Spleen (tissue), 7 donors: ENCODE results near the gene CTNND1.

Experiments used
- CTCF ChIP-seq, 11 experiments: fragments of 200-600 bp in 7 of 11; fragments of 450-650 bp in 4 of 11; sonication (generic) in 4 of 11; IDR thresholded peaks in 8 of 11; conservative IDR thresholded peaks in 3 of 11; 1 replicate in 7 of 11; 2 replicates in 4 of 11; pipeline versions ENCODE4 v1.4.0 to v1.8.0; 2016 to 2021; ENCODE audit warnings: antibody characterized with exemption in 11 of 11, inconsistent platforms in 4 of 11, mild to moderate bottlenecking in 1 of 11
- POLR2A ChIP-seq, 3 donors: fragments of 450-650 bp; IDR thresholded peaks; one replicate each; pipeline ENCODE4 v1.5.1; 2017; ENCODE audit warnings: antibody characterized with exemption in 3 of 3, mild to moderate bottlenecking in 1 of 3
- POLR2AphosphoS5 ChIP-seq, 3 donors: sonication (generic); formaldehyde crosslinking; IDR thresholded peaks; one replicate each; pipeline ENCODE4 v1.5.1; 2017; ENCODE audit warnings: antibody characterized with exemption in 3 of 3
- donor health status: DM: no; HTN: no; CAD: no; lungs with moderate emphysema.
- donor health status: DM: no; HTN: no; CAD: no.
- donor health status: DM: no; HTN: no; CAD: no.

DNA sequence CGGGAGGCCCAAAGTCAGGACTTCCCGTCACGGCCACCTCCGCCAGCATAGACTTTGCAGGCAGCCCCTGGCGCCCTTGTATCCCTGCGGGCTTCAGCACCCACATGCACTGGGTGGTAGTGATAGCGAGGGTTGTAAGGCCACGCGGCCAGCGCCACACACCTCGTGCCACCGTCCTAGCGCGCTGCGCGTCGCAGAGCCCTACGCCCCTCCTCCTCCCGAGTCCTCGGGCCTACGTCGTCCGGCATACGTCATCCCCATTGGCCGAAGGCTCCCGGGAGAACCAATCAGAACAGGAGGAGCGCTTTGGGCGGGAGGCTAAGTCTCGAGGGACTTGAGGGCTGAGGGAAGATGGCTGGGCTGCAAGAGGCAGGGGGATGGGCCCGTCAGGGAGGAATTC, 8.6 kb upstream of the CTNND1 start:
- TF ChIP-seq CTCF (IDR thresholded peaks at IDR 0.05 in 8 of 11, conservative IDR thresholded peaks at IDR 0.05 in 3 of 11) (no peak), POLR2AphosphoS5 (IDR thresholded peaks at IDR 0.05) (peak in 2 of 3 donors; percentile 21 to 73), POLR2A (IDR thresholded peaks at IDR 0.05) (no peak)
